GM12874 (cell line): ENCODE measurements around the gene LYPD6B.

Experiments
- TF ChIP-seq, protein P1 (sequence below): IDR thresholded peaks from 2 replicates; pipeline ENCODE4 v1.5.1; 2011; ENCODE audit warnings: low read depth, mild to moderate bottlenecking, control low read depth, low read length, moderate library complexity; ENCODE audit not compliant: insufficient read depth

LYPD6B gene

DNA sequence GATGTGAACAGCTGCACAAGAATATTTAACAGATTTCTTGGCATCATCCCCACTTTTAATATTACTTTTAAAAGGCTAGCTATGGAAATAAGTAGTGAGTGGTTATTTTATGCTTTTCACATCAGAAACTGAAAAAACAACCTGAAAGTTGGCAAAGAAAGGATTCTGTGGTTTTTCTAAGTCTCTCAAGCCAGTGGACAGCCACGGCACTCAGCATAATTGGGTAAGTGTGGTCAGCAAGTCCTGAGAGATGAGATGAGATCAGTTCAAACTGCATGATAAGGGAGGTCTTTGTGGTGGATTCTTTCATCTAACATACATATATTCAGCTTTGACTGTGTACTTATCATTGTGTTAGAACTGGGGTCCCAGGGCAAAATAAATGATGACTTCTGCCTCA lies 105.2 kb downstream of the LYPD6B start:
- TF ChIP-seq, protein P1, sequence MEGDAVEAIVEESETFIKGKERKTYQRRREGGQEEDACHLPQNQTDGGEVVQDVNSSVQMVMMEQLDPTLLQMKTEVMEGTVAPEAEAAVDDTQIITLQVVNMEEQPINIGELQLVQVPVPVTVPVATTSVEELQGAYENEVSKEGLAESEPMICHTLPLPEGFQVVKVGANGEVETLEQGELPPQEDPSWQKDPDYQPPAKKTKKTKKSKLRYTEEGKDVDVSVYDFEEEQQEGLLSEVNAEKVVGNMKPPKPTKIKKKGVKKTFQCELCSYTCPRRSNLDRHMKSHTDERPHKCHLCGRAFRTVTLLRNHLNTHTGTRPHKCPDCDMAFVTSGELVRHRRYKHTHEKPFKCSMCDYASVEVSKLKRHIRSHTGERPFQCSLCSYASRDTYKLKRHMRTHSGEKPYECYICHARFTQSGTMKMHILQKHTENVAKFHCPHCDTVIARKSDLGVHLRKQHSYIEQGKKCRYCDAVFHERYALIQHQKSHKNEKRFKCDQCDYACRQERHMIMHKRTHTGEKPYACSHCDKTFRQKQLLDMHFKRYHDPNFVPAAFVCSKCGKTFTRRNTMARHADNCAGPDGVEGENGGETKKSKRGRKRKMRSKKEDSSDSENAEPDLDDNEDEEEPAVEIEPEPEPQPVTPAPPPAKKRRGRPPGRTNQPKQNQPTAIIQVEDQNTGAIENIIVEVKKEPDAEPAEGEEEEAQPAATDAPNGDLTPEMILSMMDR: no peak

DNA sequence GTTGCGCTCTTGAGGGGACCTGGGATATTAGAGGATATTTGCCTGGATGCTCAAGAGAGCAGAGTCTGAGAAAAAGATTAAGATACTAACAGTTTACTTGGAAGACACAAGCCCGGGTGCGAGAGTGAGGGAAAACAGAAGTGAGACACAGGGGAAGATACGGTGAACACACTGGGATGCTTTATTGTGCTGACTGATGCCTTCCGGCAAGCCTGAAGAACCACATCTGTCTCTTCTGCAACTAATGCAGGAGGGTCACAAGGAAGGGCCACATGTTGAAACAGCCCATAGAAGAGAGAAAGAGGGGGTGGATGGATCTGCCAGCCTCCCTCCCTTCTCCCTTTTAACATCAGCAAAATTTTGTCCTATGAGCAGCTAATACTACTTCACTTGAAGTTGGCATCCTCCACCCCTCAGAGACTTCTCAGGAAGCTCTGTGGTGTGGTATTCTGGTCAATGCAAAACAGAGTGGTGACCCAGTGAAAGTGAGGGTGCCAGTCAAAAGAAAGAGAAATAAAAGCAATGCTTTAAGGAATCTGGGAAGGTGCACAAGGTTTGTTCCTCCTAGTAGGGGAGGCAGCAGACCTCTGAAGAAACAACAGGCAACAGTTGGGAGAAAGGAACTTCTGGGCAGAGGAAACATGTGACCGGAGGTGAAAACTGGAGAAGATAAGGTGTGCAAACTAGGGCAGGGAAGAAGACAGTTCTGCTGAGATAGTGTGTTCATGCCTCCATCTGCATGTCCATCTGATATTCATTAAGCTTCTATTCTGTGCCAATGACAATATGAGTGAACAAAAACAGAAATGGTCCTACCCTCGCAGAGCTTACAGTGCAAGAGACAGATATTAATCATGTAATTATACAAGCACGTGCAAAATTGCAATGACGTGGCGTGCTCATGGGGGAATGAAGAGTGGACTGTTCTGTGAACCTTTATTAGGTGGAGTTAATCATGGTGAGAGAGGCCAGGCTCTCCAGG lies 107.1 kb downstream of the LYPD6B start:
- TF ChIP-seq, protein P1: no peak

DNA sequence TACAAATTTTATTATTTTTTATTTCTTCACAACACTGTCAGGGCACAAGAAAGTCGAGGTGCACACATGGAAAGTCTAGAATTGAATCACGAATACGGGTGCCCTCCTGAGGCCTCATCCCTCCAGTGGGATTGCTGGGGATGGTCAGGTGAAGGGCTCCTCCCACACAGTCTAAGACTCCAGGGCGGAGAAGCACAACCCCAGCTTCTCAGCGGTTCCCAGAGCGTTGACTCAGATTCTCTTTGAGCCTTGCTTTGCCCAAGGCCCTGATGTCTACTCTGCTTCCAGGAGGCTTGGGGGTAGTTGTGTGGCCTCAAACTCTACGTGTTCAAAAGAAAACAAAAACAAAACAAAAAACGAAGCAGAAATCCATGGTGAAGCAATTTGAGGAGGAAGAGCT lies 108.4 kb downstream of the LYPD6B start:
- TF ChIP-seq, protein P1: no peak

DNA sequence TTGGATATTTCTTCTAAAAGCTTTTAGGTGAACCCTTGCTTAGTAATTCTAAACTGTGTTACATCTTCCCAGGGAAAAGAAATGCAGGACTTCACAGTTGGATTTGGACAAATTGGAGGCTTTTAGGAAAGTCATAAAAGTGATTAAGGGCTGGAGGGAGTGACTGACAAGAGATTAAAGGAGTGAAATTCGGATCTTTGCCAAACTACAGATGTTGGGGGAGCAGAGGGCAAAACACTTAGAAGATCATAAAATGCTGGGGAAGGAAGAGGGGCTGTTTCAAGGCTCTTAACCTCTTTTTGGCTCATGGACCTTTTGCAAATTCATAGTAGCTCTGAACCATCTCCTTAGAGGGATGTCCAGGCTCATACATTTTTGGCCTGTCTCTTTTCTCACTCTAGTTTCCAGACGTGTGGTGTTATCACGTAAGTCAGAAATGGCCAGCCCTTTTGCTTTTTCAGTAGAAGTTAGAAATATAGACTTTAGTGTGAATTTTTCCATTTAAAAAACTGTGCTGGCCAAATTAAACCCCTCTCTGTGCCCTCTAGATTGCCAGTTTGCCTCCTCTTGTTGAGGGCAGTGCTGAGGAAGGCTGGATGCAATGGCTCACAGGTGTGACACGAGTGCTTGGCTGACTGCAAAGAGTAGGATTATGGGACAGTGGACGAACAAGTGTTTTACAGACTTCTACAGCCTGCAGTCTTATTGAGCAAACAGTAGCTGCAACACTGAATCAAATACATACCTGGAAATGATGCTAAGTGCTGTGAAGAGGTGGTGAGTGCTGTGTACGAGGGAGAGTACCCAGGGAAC lies 109.9 kb downstream of the LYPD6B start:
- TF ChIP-seq, protein P1: no peak

DNA sequence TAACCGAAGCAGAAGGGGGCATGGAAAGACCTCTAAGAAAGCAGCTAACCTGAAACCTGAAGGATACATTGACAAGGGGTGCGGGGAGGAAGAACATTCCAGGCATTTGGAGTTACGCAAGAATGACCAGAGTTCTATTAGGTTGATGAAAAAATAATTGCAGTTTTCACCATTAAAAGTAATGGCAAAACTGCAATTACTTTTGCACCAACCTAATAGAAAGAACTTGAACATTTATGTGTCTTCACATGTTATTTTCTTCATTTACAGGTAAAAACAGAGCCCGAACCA lies 110.5 kb downstream of the LYPD6B start:
- TF ChIP-seq, protein P1: no peak

DNA sequence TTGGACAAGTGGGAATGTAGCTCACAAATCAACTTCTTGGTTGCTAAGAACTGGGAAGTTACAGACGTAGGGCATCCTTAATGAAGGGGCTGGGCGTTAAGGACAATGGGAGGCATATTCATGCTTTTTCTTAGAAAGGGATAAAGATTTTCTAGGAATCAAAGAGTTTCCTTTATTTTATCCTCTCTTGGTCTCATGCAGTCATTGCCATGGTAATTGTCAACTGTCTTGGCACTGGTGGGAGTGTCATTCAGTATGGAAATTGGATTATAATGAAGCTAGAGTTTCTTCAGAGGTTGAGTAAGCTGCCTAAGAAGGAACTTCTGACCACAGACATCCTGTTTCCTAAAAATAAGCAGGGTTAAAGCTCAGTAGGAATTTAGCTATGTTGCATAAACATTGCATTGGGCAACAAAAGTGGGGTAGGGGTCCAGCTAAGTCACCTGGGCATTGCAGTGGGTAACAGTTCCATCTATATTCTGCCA lies 114.0 kb downstream of the LYPD6B start:
- TF ChIP-seq, protein P1: no peak
